GM12878 (cell line): ENCODE measurements around the gene LRRK1. TPM values are rescaled to one million over a fixed set of nuclear protein-coding genes. Genes with fewer than 3 reads are reported as not detected.

Experiments used
- ATAC-seq: fragments of 200-7000 bp; cut with Tn5 transposase; 3 replicates; pipeline ENCODE4 v1.9.1; 2020; ENCODE audit warnings: mild to moderate bottlenecking, moderate library complexity
- BruUV-seq: library from RNA; stranded (reverse); fragments of 400-500 nt; replicated peaks from 2 replicates; lab custom pipeline; 2021; lab: Mats Ljungman, UMichigan
- CTCF ChIA-PET: fragments of 300-600 bp; sonication (Branson Sonifier 250); formaldehyde crosslinking; extraction: SDS; loops from one replicate; lab custom pipeline; 2021; ENCODE audit warnings: inconsistent platforms; lab: Yijun Ruan, JAX
- POLR2A ChIA-PET: fragments of 350-600 bp; formaldehyde crosslinking; extraction: SDS; loops from one replicate; lab custom pipeline; 2021; ENCODE audit warnings: inconsistent platforms; lab: Charles Lee
- RAD21 ChIA-PET: fragments of 300-600 bp; sonication (Branson Sonifier 250); formaldehyde crosslinking; loops from one replicate; lab custom pipeline; 2023; ENCODE audit warnings: antibody characterized with exemption; ENCODE audit not compliant: unreplicated experiment; lab: Charles Lee
- SMC1A ChIA-PET: fragments of 300-600 bp; sonication (Branson Sonifier 250); formaldehyde crosslinking; loops from one replicate; lab custom pipeline; 2023; ENCODE audit not compliant: unreplicated experiment, uncharacterized antibody; lab: Charles Lee
- DNase-seq: peaks from one replicate; pipeline ENCODE4 v3.0.0-alpha.2; 2011; ENCODE audit warnings: low read depth, low spot score
- FAIRE-seq: peaks from 3 replicates; lab custom pipeline; 2011; peaks lifted over from hg19 to GRCh38; lab: Jason Lieb, UNC
- H2AFZ ChIP-seq: 2 replicates; pipeline ENCODE4 v1.6.0; 2011; ENCODE audit warnings: low read depth, low read length, control low read depth; ENCODE audit not compliant: control insufficient read depth
- H3K27ac ChIP-seq: 2 replicates; pipeline ENCODE4 v1.5.1; 2011; ENCODE audit warnings: control low read depth; ENCODE audit not compliant: control insufficient read depth, insufficient read depth
- H3K27me3 ChIP-seq, 2 experiments: replicated peaks in 1 of 2; 2 replicates each; pipeline versions ENCODE4 v1.6.0 to v1.6.1; 2011; ENCODE audit warnings: low read length in 1 of 2; ENCODE audit not compliant: control insufficient read depth in 2 of 2, insufficient read depth in 2 of 2
- H3K36me3 ChIP-seq, 2 experiments: 2 replicates each; pipeline ENCODE4 v1.5.1; 2011; ENCODE audit warnings: low read length in 1 of 2; ENCODE audit not compliant: control insufficient read depth in 2 of 2, insufficient read depth in 2 of 2
- H3K4me1 ChIP-seq: 2 replicates; pipeline ENCODE4 v1.6.1; 2011; ENCODE audit warnings: mild to moderate bottlenecking, low read length, moderate library complexity, mixed read lengths; ENCODE audit not compliant: control insufficient read depth, insufficient read depth
- H3K4me2 ChIP-seq: 2 replicates; pipeline ENCODE4 v1.6.0; 2011; ENCODE audit warnings: control low read depth; ENCODE audit not compliant: control insufficient read depth, insufficient read depth
- H3K4me3 ChIP-seq: fragments of 200-600 bp; sonication (generic); 2 replicates; pipeline ENCODE4 v1.5.1; 2016
- H3K79me2 ChIP-seq: 2 replicates; pipeline ENCODE4 v1.6.0; 2011; ENCODE audit warnings: low read length; ENCODE audit not compliant: control insufficient read depth, insufficient read depth
- H3K9ac ChIP-seq: 2 replicates; pipeline ENCODE4 v1.8.0; 2011; ENCODE audit warnings: low read length, control low read depth, mixed read lengths; ENCODE audit not compliant: control insufficient read depth, insufficient read depth
- H3K9me3 ChIP-seq: replicated peaks from 3 replicates; pipeline ENCODE4 v1.5.1; 2011; ENCODE audit warnings: mild to moderate bottlenecking, low read length; ENCODE audit not compliant: control insufficient read depth, insufficient read depth
- H4K20me1 ChIP-seq: 2 replicates; pipeline ENCODE4 v1.6.0; 2011; ENCODE audit not compliant: control insufficient read depth, insufficient read depth
- BCL3 ChIP-seq: IDR thresholded peaks from 2 replicates; pipeline ENCODE4 v1.6.1; 2011; ENCODE audit warnings: borderline replicate concordance, low read depth, mild to moderate bottlenecking, moderate library complexity, low read length; ENCODE audit not compliant: insufficient read depth, poor library complexity, severe bottlenecking
- ELK1 ChIP-seq: IDR thresholded peaks from 2 replicates; pipeline ENCODE4 v1.6.1; 2012; ENCODE audit warnings: low read depth, low read length, improper control_type of control experiment
- WGBS: methylation state at CpG from one replicate; pipeline ENCODE4 v1.1.6; 2016; ENCODE audit warnings: low lambda C conversion rate; ENCODE audit not compliant: insufficient replicate concordance, insufficient coverage; ENCODE audit errors: missing lambda C conversion rate; 5-methylcytosine and 5-hydroxymethylcytosine counted together
- in situ Hi-C: fragments of 300-500 bp; cut with MboI; formaldehyde crosslinking; loops from 9 replicates; pipeline ENCODE4 v1.14.3; 2018; ENCODE audit warnings: mixed read lengths
- intact Hi-C: fragments of 100-400 bp; cut with micrococcal nuclease; formaldehyde crosslinking; loops from one replicate; pipeline ENCODE4 v1.14.2; 2022; ENCODE audit not compliant: unreplicated experiment
- polyA plus RNA-seq, 11 experiments: library from polyadenylated mRNA; depleted of rRNA in 4 of 11; unstranded in 6 of 11; stranded (reverse) in 5 of 11; fragments of >200 nt; fragmentation: Nextera tagmentation in 4 of 11; fragmentation: Illumina TruSeq in 1 of 11; extraction: Ambion mirVana in 4 of 11; extraction: Trizol in 1 of 11; gene quantifications; 1 replicate in 1 of 11; 2 replicates in 10 of 11; pipeline versions ENCODE4 v1.2.1 to v1.2.3, GENCODE V29; 2011 to 2016; ENCODE audit warnings: inconsistent platforms in 2 of 11, missing spikeins in 2 of 11, low read depth in 1 of 11
- total RNA-seq, 4 experiments: library from RNA; depleted of rRNA in 3 of 4; stranded (reverse); fragments of >200 nt in 3 of 4; fragmentation: Illumina TruSeq in 1 of 4; extraction: Trizol in 1 of 4; gene quantifications; 2 replicates each; pipeline versions ENCODE4 v1.2.1 to v1.2.3, GENCODE V29; 2013 to 2021

LRRK1 gene
- total and polyA plus RNA-seq, 10 of the 15 experiments (the other 5 are each of a cell fraction or from before 2014, with no cell fraction given) = 2.2 to 58.3 (median 17.9) TPM

GRCh38 chr15:101013201-101013550, 94.0 kb downstream of the LRRK1 start:
- ChIA-PET POLR2A (no interaction called here), RAD21 (interaction anchor here (1.3 kb wide), 1 partner anchor 245 kb away, joined by 6 read pairs; no protein-coding TSS in a partner anchor), CTCF (interaction anchor here (1.7 to 19.8 kb wide), 3 partner anchors 94 to 247 kb away, joined by 4 to 567 read pairs (median 74); partner anchors contain the start of gene LRRK1), SMC1A (interaction anchor here (4.0 kb wide), 1 partner anchor 244 kb away, joined by 38 read pairs; no protein-coding TSS in a partner anchor)
- H3K27me3 ChIP-seq = no peaks in the 10 kb centered on the region
- no peak overlapping the region for H3K4me2 ChIP-seq
- WGBS = 95% methylated on average over 10 of the region's 10 CpGs
- no peak overlapping the region for H3K4me3 ChIP-seq
- no peak overlapping the region for H3K9ac ChIP-seq
- TF ChIP-seq BCL3 = peak; percentile 49
- TF ChIP-seq ELK1 = no peak
- intact Hi-C loops = no loop called here
- H2AFZ ChIP-seq = no peak overlapping the region
- ATAC-seq (no peak), FAIRE-seq (no peak), DNase-seq (no peak)
- H3K9me3 ChIP-seq = no peaks in the 10 kb centered on the region
- in situ Hi-C loops = no loop called here
- no TSS peak for BruUV-seq
- H3K27ac ChIP-seq = no peak overlapping the region
- H3K36me3 ChIP-seq = peaks cover 23 to 33% of the 10 kb centered on the region in 2 experiments
- H3K79me2 ChIP-seq = no peaks in the 10 kb centered on the region
- no peaks in the 10 kb centered on the region for H4K20me1 ChIP-seq
- H3K4me1 ChIP-seq = no peaks in the 10 kb centered on the region; the same call in 1 of the 2 replicates
